Karpas-422 (cell line): ENCODE measurements around the gene NCBP1. TPM values are rescaled to one million over a fixed set of nuclear protein-coding genes. Genes with fewer than 3 reads are reported as not detected.
"Not testable (repeated sequence)": the region's sequence is repeated elsewhere in the genome, so short reads cannot be mapped to it uniquely, and the experiment has no call there.

Source experiments
- DNase-seq: peaks from one replicate; pipeline ENCODE4 v3.0.0-alpha.2; 2015
- H2AFZ ChIP-seq: fragments of 200-600 bp; sonication (generic); 2 replicates; pipeline ENCODE4 v1.6.1; 2014; ENCODE audit warnings: antibody characterized with exemption, low read length, mixed read lengths
- H3K27ac ChIP-seq: fragments of 200-600 bp; sonication (generic); 2 replicates; pipeline ENCODE4 v1.5.1; 2014; ENCODE audit warnings: mild to moderate bottlenecking, low read length, moderate library complexity
- H3K27me3 ChIP-seq: fragments of 200-600 bp; sonication (generic); 2 replicates; pipeline ENCODE4 v1.6.1; 2014; ENCODE audit warnings: low read length, mixed read lengths
- H3K36me3 ChIP-seq: fragments of 200-600 bp; sonication (generic); 2 replicates; pipeline ENCODE4 v1.6.1; 2014; ENCODE audit warnings: low read length, mixed read lengths; ENCODE audit not compliant: insufficient read depth
- H3K4me1 ChIP-seq: fragments of 200-600 bp; sonication (generic); 2 replicates; pipeline ENCODE4 v1.6.1; 2014; ENCODE audit warnings: mild to moderate bottlenecking, low read length, mixed read lengths
- H3K4me2 ChIP-seq: fragments of 200-600 bp; sonication (generic); 2 replicates; pipeline ENCODE4 v1.6.1; 2014; ENCODE audit warnings: low read length, low read depth, mild to moderate bottlenecking; ENCODE audit not compliant: poor library complexity, severe bottlenecking
- H3K4me3 ChIP-seq: fragments of 200-600 bp; sonication (generic); 2 replicates; pipeline ENCODE4 v1.5.1; 2014; ENCODE audit warnings: mild to moderate bottlenecking, antibody characterized with exemption, low read length, mixed read lengths
- H3K79me2 ChIP-seq: fragments of 200-600 bp; sonication (generic); 2 replicates; pipeline ENCODE4 v1.6.1; 2014; ENCODE audit warnings: mild to moderate bottlenecking, low read length, mixed read lengths
- H3K9ac ChIP-seq: fragments of 200-600 bp; sonication (generic); 2 replicates; pipeline ENCODE4 v1.6.0; 2014; ENCODE audit warnings: low read length
- H3K9me2 ChIP-seq: fragments of 200-600 bp; sonication (generic), shearing (Covaris generic); replicated peaks from 2 replicates; pipeline ENCODE4 v1.6.0; 2014; ENCODE audit warnings: mild to moderate bottlenecking, low read length, moderate library complexity; ENCODE audit not compliant: insufficient read depth
- H3K9me3 ChIP-seq: fragments of 300-700, 200-600 bp; sonication (generic); 2 replicates; pipeline ENCODE4 v1.6.1; 2014; ENCODE audit warnings: low read length, mixed read lengths
- H4K20me1 ChIP-seq: fragments of 200-600 bp; sonication (generic); 2 replicates; pipeline ENCODE4 v1.6.1; 2014; ENCODE audit warnings: mild to moderate bottlenecking, antibody characterized with exemption, low read length, low read depth; ENCODE audit not compliant: insufficient read depth
- total RNA-seq: library from RNA; depleted of rRNA; stranded (reverse); fragments of >200 nt; shearing (Covaris generic); gene quantifications from 2 replicates; pipeline ENCODE4 v1.2.3, GENCODE V29; 2014; ENCODE audit warnings: low replicate concordance

The NCBP1 gene
- total RNA-seq, 1 experiment from 2014 or later, result 41.9 TPM

- H3K79me2 ChIP-seq, result peaks cover 56% of the 10 kb centered on the region
- no peaks in the 10 kb centered on the region for H4K20me1 ChIP-seq
- peaks cover 4% of the 10 kb centered on the region; the same call in 1 of the 2 replicates for H3K36me3 ChIP-seq
- no peak overlapping the region for H2AFZ ChIP-seq
- no peak for DNase-seq
- peaks cover 55% of the 10 kb centered on the region for H3K4me1 ChIP-seq
- H3K9ac ChIP-seq, result no peak overlapping the region
- no peaks in the 10 kb centered on the region for H3K9me2 ChIP-seq
- no peaks in the 10 kb centered on the region for H3K9me3 ChIP-seq
- no peaks in the 10 kb centered on the region for H3K27me3 ChIP-seq
- no peak overlapping the region for H3K27ac ChIP-seq
- H3K4me2 ChIP-seq, result peak overlapping the region; percentile 89
- peak overlapping the region; percentile 94; the same call in 1 of the 2 replicates for H3K4me3 ChIP-seq
Measured at GRCh38 chr9:97694769-97695168, 61.1 kb downstream of the NCBP1 start.

- peak overlapping the region; percentile 83 for H3K9ac ChIP-seq
Measured at GRCh38 chr9:97695390-97695789, 61.8 kb downstream of the NCBP1 start.

GRCh38 chr9:97695995-97696802, 62.6 kb downstream of the NCBP1 start:
- Histone ChIP-seq H2AFZ (peak overlapping the region; percentile 62; the same call in 1 of the 2 replicates), H3K36me3 (peaks cover 4% of the 10 kb centered on the region; the same call in 1 of the 2 replicates), H3K27ac (peak overlapping the region; percentile 44), H3K4me1 (peaks cover 59% of the 10 kb centered on the region), H3K4me2 (peak overlapping the region; percentile 89), H3K9me2 (no peaks in the 10 kb centered on the region), H3K79me2 (peaks cover 50% of the 10 kb centered on the region), H4K20me1 (no peaks in the 10 kb centered on the region), H3K4me3 (peak overlapping the region; percentile 94), H3K9me3 (no peaks in the 10 kb centered on the region), H3K9ac (peak overlapping the region; percentile 83), H3K27me3 (no peaks in the 10 kb centered on the region)
- DNase-seq, result peak; percentile 55

More at GRCh38 chr9:97695390-97695789, 61.8 kb downstream of the NCBP1 start:
- Histone ChIP-seq H3K4me1 (peaks cover 59% of the 10 kb centered on the region), H3K9me2 (no peaks in the 10 kb centered on the region), H3K4me2 (peak overlapping the region; percentile 89), H3K36me3 (peaks cover 4% of the 10 kb centered on the region; the same call in 1 of the 2 replicates), H3K27ac (no peak overlapping the region), H2AFZ (no peak overlapping the region), H4K20me1 (no peaks in the 10 kb centered on the region), H3K9me3 (no peaks in the 10 kb centered on the region), H3K4me3 (peak overlapping the region; percentile 94), H3K79me2 (peaks cover 56% of the 10 kb centered on the region), H3K27me3 (no peaks in the 10 kb centered on the region)
- no peak for DNase-seq

GRCh38 chr9:97696803-97697601, 63.4 kb downstream of the NCBP1 start, which contains the start of gene XPA:
Gene XPA (minus strand): TSS chr9:97697340. CDS start chr9:97697292, 48 bp downstream.
- Histone ChIP-seq H2AFZ (peak within 1 kb of the TSS; percentile 71), H3K9me3 (no peaks in the 10 kb centered on the region), H3K9me2 (no peaks in the 10 kb centered on the region), H3K4me1 (peaks cover 59% of the 10 kb centered on the region), H3K9ac (peak within 1 kb of the TSS; percentile 83), H4K20me1 (no peaks in the 10 kb centered on the region), H3K4me3 (peak within 1 kb of the TSS; percentile 94), H3K79me2 (peaks cover 48% of the 10 kb centered on the region), H3K4me2 (peak within 1 kb of the TSS; percentile 89), H3K27me3 (no peaks in the 10 kb centered on the region), H3K36me3 (0 out of 2 replicates have a peak, but pooled peaks cover 4% of the 10 kb centered on the region), H3K27ac (peak within 1 kb of the TSS; percentile 44)
- DNase-seq, result peak; percentile 98

- H4K20me1 ChIP-seq, result no peaks in the 10 kb centered on the region
- H3K9me3 ChIP-seq, result no peaks in the 10 kb centered on the region
- no peak overlapping the region for H3K27ac ChIP-seq
- peaks cover 57% of the 10 kb centered on the region for H3K4me1 ChIP-seq
- H2AFZ ChIP-seq, result peak overlapping the region; percentile 71
- H3K27me3 ChIP-seq, result no peaks in the 10 kb centered on the region
- peaks cover 42% of the 10 kb centered on the region for H3K79me2 ChIP-seq
- H3K9me2 ChIP-seq, result no peaks in the 10 kb centered on the region
- peak overlapping the region; percentile 83 for H3K9ac ChIP-seq
- DNase-seq, result no peak
- H3K4me2 ChIP-seq, result peak overlapping the region; percentile 89
- peak overlapping the region; percentile 94 for H3K4me3 ChIP-seq
- H3K36me3 ChIP-seq, result no peaks in the 10 kb centered on the region
Measured at GRCh38 chr9:97697837-97698236, 64.2 kb downstream of the NCBP1 start.

- H3K4me2 ChIP-seq, result peak overlapping the region; percentile 57
- no peaks in the 10 kb centered on the region for H3K9me3 ChIP-seq
- no peaks in the 10 kb centered on the region for H3K9me2 ChIP-seq
- no peak overlapping the region for H3K27ac ChIP-seq
- no peaks in the 10 kb centered on the region for H3K27me3 ChIP-seq
- H3K79me2 ChIP-seq, result peaks cover 32% of the 10 kb centered on the region
- H3K36me3 ChIP-seq, result no peaks in the 10 kb centered on the region
- 0 out of 2 replicates have a peak overlapping the region, but pooled peaks have one; percentile 31 for H3K9ac ChIP-seq
- peaks cover 47% of the 10 kb centered on the region for H3K4me1 ChIP-seq
- H2AFZ ChIP-seq, result peak overlapping the region; percentile 66; the same call in 1 of the 2 replicates
- H4K20me1 ChIP-seq, result no peaks in the 10 kb centered on the region
- DNase-seq, result no peak
- H3K4me3 ChIP-seq, result no peak overlapping the region
Measured at GRCh38 chr9:97698865-97699264, 65.2 kb downstream of the NCBP1 start.

- H3K4me1 ChIP-seq, result peaks cover 43% of the 10 kb centered on the region
- H3K36me3 ChIP-seq, H3K4me3 ChIP-seq, H3K27ac ChIP-seq, H4K20me1 ChIP-seq, H3K27me3 ChIP-seq, H3K9me3 ChIP-seq, H3K9me2 ChIP-seq: not testable (repeated sequence)
- peak; percentile 72 for DNase-seq
- peak overlapping the region; percentile 57 for H3K4me2 ChIP-seq
- peak overlapping the region; percentile 66; the same call in 1 of the 2 replicates for H2AFZ ChIP-seq
- peaks cover 28% of the 10 kb centered on the region for H3K79me2 ChIP-seq
- H3K9ac ChIP-seq, result peak overlapping the region; percentile 34; the same call in 1 of the 2 replicates
Measured at GRCh38 chr9:97699281-97699680, 65.7 kb downstream of the NCBP1 start.
